Uterus (tissue), 2 donors: ENCODE measurements around the gene BCCIP.

Experiments
- POLR2A ChIP-seq, 2 donors: fragments of 450-650 bp; IDR thresholded peaks; one replicate each; pipeline ENCODE4 v1.6.1; 2016; ENCODE audit warnings: antibody characterized with exemption in 2 of 2, mild to moderate bottlenecking in 1 of 2, moderate library complexity in 1 of 2
- TF ChIP-seq, protein P1 (sequence below), 4 experiments: fragments of 200-600 bp in 2 of 4; fragments of 450-650 bp in 2 of 4; sonication (generic) in 2 of 4; IDR thresholded peaks; one replicate each; pipeline ENCODE4 v1.5.1; 2016 to 2019; ENCODE audit warnings: antibody characterized with exemption in 4 of 4, mild to moderate bottlenecking in 2 of 4, moderate library complexity in 1 of 4

DNA sequence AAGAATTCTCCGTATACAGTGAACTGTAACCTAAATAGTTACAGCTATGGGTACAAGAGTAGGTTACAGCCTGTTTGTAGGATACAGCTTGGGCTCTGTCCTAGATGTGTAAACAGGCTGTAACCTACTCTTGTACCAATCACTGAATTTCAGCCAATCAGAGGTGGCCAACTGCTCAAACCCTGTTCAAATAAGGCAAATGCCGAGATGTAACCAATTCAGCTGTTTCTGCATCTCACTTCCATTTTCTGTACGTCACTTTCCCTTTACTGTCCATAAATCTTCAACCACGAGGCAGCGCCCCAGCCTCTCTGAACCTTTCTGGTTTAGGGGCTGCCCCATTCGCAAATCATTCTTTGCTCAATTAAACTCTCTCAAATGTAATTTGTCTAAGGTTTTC, 39.4 kb upstream of the BCCIP start:
- TF ChIP-seq, protein P1, sequence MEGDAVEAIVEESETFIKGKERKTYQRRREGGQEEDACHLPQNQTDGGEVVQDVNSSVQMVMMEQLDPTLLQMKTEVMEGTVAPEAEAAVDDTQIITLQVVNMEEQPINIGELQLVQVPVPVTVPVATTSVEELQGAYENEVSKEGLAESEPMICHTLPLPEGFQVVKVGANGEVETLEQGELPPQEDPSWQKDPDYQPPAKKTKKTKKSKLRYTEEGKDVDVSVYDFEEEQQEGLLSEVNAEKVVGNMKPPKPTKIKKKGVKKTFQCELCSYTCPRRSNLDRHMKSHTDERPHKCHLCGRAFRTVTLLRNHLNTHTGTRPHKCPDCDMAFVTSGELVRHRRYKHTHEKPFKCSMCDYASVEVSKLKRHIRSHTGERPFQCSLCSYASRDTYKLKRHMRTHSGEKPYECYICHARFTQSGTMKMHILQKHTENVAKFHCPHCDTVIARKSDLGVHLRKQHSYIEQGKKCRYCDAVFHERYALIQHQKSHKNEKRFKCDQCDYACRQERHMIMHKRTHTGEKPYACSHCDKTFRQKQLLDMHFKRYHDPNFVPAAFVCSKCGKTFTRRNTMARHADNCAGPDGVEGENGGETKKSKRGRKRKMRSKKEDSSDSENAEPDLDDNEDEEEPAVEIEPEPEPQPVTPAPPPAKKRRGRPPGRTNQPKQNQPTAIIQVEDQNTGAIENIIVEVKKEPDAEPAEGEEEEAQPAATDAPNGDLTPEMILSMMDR (IDR thresholded peaks at IDR 0.05): no peak
- no peak for TF ChIP-seq POLR2A (IDR thresholded peaks at IDR 0.05)
